Measurements from ENCODE around the gene ITPRIPL2.

- no peak for TF ChIP-seq EZH2 (IDR thresholded peaks at IDR 0.05; ENCODE audit: low read length, unreplicated experiment)
- TF ChIP-seq, protein P1, sequence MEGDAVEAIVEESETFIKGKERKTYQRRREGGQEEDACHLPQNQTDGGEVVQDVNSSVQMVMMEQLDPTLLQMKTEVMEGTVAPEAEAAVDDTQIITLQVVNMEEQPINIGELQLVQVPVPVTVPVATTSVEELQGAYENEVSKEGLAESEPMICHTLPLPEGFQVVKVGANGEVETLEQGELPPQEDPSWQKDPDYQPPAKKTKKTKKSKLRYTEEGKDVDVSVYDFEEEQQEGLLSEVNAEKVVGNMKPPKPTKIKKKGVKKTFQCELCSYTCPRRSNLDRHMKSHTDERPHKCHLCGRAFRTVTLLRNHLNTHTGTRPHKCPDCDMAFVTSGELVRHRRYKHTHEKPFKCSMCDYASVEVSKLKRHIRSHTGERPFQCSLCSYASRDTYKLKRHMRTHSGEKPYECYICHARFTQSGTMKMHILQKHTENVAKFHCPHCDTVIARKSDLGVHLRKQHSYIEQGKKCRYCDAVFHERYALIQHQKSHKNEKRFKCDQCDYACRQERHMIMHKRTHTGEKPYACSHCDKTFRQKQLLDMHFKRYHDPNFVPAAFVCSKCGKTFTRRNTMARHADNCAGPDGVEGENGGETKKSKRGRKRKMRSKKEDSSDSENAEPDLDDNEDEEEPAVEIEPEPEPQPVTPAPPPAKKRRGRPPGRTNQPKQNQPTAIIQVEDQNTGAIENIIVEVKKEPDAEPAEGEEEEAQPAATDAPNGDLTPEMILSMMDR (conservative IDR thresholded peaks at IDR 0.05; ENCODE audit: low read depth, low read length), result no peak
- no peak for TF ChIP-seq EZH2phosphoT487 (IDR thresholded peaks at IDR 0.05; ENCODE audit: borderline replicate concordance, low read length)
These were observed 31.2 kb downstream of the ITPRIPL2 start for GRCh38 chr16:19145010-19145409.
